Activated CD4-positive, alpha-beta T cell treated with anti-CD3 and anti-CD28 coated beads, Interleukin-2, Interleukin-6, amounts not matched to agents 100 ng/mL and 50 ng/mL, durations not matched to agents 16 hours and 8 hours (primary cell): ENCODE data around the gene LTBP2.

Source experiments
- DNase-seq: peaks from one replicate; pipeline ENCODE4 v3.0.0-alpha.2; 2020

The LTBP2 gene

DNA sequence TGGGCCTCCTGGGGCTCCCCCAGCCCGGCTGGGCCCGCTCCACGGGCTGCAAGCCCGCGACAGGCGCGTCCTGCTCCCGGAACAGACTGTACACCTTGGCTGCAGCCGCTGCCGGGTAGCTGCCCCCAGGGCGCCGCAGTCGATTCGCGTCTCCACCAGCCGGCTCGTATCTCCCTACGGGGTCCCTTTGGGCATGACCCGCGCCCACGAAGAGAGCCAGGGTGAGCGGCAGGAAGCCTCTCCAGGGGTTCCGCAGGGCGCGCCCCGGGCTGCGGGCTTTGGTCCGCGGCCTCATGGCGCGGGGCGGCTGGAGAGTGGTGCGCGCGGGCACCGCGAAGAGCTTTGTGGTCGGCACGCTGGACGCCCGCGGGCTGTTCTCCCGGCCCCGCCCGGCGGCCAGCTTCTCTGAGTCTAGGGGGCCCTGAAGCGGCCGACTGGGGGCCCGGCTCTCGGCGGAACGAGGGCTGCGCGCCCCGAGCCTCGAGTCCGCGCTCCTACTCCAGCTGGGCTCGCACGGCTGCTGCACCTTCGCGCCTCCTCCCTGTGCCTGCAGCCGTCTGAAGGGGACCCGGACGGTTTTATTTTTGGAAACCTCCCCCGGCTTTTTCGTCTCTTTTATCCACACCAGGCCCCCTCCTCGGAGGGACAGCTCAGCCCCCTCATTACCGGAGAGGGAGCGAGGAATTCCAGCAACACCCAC is at the start of gene LTBP2:
TSS of gene LTBP2 (minus strand) at position 588 of the 700 bp plus-strand sequence. CDS start at position 295, 293 bp downstream.
- DNase-seq = no peak

DNA sequence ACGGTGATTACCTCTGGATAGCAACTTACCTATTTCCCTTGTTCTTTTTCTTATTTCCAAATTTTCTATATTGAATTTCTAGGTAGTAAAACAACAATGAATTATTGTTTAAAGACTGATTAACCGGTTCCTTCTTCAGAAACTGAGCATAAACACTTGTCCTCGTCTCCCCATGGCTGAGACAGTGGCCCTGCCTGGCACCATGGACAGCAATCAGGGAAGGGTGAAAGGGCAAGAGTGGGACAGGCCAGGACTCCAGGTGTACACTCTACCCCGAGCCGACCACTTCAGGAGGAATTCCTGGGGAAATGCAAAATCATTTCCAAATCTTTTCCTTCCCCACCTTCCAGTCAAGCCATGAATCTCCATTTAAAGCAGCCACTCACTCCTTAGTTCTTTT is 48.8 kb upstream of the LTBP2 start:
- DNase-seq = no peak

- no peak for DNase-seq
These were observed 48.1 kb upstream of the LTBP2 start for GRCh38 chr14:74660167-74660566.

DNA sequence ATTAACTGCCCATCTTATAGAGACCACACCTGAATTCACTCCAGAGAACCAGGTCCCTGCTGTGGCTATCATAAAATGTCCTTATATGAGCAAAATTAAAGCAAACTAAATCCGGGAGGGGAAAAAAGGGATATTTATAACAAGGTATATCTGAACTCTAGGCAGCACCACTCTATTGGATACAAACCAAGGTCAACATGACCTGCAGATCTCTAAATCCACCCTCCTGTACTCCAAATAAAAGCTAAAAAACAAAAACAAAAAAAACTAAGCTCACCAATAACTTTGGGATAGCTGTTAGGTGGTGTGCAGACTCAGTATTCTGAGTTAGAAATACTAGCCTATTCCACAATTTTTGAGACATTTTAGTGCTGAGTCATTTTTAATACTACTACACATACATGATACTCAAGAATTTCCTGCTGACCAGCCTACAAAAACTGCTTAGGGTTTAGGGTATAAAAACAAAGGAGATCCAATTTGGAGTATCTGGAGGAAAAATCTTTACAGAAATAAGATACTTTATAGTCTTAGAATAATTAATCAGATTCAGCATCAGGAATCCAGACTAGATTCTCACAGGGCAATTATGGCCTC is 46.6 kb upstream of the LTBP2 start:
- DNase-seq = no peak

DNA sequence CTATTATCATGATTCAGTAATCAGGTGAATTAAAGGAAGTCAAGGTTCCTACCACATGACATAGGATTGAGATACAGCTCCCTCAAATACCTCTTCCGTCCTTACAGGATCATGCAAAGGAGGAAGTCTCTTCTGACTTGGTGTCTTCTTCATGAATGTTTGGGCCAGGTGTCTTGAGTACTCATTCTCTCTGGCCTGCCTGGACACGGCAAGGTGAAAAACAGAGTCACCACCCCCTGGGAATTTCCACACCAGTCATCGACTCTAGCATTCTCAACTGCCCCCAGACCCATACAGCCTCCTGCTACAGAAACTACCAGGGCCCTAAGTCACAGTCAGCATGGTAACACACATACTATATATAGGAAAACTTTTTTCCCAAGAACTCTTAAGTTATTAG is 44.9 kb upstream of the LTBP2 start:
- no peak for DNase-seq

GRCh38 chr14:74655599-74656395 is 43.8 kb upstream of the LTBP2 start:
- no peak for DNase-seq

- no peak for DNase-seq
These were observed 42.9 kb upstream of the LTBP2 start for GRCh38 chr14:74654931-74655330.

DNA sequence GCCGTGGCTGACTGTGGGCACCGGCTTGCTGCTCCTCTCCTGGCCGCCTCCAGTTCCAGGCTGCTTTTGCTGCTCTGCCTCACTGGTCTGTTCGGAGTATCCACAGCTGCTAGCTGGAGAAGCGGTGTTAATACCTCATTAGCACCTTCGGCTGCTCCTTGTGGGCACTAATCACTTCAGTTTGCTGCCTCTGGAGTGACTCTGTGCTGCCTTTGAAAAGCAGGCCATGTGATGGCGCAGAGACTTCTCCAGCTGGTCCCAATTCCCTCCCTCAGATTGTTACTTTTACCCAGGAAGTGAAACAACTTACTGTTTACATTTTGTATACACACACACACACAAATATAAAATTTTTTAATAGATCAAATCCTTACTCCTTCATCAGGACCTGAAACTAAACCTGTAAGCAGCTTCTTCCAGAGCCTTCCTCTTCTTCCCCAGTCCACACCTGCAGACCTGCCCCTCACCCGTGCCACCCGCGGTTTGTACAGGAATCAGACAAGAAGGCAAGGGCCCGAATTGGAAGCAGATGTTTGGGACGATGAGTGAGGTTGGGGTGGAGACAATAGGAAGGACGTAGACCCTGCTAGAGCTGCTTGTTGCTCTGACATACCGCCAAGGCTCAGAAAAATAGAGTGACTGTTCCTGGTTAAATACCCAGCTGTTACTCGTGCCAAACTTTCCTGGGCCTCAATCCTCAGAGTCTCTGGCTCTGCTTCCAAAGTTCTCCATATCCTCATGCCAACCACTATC is 41.5 kb upstream of the LTBP2 start:
- no peak for DNase-seq

- no peak for DNase-seq
These were observed 40.5 kb upstream of the LTBP2 start for GRCh38 chr14:74652541-74652940.

- no peak for DNase-seq
These were observed 39.1 kb upstream of the LTBP2 start for GRCh38 chr14:74650927-74651686.

DNA sequence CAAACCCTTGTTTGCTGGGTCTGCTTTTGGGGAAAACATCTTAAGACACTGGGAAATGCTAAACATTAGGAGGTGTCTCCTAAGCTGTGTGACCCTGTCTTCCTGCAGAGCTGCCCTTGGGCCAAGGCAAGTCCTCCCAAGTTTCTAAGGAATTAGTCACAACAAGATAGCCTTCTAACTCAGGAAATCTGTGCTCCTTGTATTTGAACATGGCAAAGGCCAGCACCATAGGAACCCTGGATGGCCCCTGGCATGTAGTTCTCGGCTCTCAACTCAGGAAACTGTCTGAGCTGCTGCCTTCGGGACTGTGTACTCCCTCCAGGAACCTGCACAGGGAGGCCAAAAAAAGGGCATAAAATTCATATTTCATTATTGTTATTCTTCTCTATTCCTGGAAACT is 37.6 kb upstream of the LTBP2 start:
- DNase-seq = no peak

DNA sequence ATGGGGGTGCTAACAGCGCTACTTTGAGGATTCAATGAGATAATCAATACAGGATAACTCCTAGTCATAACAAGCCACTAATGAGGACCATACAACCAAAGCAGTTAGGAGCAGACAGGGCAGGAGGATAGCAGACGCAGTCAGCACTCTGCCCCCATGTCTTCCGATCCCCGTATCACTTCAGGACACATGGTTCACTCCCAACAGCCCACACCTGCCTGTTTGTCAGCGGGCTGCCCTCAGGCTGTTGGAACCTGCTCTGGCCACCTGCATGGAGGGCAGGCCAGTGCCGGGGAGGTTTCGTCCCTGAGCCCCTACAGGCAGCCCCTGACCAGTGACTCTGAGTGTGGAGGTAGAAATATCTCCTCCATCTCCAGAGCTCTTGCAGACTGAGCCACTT is 37.1 kb upstream of the LTBP2 start:
- no peak for DNase-seq

DNA sequence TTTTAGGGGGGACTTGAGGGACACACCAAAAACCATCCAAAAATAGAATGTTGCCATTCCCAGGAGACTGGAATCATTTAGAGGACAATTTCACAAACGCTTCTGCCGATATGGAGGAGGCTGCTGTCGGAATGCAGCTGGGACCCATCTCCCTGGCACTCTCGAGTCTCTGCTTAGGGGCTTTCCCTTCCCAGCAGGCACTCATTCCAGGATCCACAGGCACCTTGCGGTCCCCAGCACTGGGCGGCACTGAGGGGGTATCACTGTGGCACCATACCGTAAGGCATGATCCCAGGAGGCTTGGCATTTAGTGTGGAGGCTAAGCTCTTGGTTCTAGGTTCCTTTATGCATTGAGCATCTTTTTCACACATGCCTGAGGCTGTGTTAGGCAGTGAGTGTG is 36.6 kb upstream of the LTBP2 start:
- no peak for DNase-seq

DNA sequence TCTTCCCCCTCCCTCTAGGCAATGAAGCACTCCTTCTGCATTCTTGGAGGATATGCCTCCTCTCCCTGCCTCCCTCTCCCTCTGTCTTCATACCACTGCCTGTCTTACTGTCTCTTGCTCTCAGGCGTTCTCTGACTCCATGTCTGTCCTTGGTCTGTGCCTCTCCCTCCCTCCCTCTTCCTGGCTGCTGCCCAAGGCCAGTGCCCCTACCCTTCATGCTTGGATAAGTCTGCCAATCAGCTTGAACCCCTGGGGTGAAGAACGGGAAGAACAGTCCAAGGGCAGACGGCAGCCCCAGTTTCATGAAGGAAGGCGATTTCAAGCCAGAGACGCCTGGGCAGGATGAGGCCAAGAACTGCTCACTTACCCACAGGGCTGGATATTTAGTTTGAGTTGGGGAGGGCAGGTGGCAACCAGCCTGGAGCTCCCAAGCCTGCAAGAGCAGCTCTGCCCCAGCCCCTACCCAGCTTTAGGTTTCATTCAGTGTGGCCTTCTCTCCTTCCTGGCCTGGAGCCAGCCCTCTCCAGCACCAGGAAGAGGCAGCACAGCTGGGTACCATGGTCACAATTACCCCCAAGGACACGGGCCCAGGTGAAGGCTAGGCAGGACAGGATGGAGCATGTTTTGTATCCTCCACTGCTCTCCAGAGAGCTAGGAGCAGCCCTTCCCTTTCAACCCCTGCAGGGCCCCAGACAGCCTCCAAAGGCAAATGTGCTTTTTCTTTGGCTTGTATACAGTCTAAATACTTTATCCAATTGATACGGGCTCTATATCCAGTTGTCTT is 35.8 kb upstream of the LTBP2 start:
- DNase-seq = no peak

GRCh38 chr14:74647061-74647677 is 35.1 kb upstream of the LTBP2 start:
- DNase-seq = no peak

GRCh38 chr14:74645756-74646470 is 33.9 kb upstream of the LTBP2 start:
- no peak for DNase-seq

DNA sequence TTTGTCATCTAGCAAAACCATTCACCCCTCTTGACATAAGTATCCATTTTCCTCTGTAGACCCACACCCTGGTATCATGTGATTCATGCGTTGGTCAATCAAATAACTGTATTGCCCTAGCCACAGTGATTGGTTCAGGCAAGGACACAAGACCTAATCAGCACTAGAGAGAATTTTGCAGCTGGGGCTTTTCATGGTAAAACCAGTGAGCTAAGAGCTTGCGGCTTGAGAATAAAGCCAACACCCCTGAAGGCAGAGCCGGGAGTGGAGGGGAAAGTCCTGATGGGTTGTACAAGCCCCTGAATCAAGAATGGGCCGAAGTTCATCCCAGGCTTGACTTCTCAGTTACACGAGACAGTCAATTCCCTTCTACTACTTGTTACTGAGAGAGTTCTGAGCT is 33.2 kb upstream of the LTBP2 start:
- no peak for DNase-seq

DNA sequence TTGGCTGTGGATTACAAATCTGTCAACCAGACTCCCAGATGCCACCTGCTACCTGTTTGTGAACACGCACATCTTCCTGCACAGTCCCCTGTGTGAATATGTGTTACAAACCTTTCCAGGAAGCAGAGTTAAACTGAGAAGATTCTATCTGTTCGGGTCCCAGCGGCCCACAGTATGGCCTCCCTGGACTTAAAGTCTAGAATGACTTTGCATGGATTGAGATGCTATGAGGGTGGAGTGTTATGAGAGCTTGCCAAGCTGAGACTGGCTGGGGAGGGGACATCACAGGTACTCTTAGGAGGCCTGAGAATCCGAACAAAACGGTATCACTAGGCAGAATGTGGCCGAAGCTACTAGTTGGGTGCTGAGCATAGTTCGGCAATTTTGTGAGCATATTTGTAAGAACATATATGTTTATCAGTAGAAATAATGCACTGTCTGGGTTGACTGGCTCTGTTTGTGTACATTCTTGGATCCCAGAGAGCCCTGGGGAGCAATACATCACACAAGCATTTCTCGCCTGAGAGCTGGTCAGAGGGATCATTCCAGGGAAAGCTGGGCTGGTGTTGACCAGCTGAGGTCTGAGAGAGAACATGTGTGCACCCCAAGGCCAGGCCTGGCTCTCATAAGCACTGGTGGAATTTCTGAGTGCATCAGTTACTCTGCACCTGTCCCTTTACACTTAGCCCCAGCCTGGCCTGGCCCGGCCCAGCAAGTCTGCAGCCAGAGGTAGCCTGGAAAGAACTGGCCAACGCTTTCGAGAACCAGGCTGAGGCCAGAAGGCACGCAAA is 29.8 kb upstream of the LTBP2 start:
- no peak for DNase-seq

DNA sequence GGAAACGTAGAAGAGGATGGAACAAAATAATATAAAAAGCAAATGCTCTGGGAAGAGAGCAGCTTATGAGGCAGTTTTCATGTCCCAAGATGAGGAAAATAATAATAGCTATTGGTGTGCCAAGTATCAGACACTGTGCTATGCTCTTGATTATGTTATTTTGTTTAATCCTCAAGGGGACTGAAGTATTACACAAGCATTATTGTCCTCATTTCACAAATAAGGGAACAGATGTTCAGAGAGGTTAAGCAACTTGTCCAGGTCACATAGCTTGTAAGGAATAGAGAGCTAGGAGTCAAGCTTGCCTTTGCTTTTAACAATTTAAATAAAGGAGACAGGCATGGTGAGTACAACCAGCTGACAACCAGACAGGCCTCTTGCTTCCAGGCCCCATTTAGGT is 26.9 kb upstream of the LTBP2 start:
- DNase-seq = no peak

GRCh38 chr14:74638066-74638465 is 26.0 kb upstream of the LTBP2 start:
- no peak for DNase-seq
